Neural crest cell (in vitro differentiated cells): Measurements from ENCODE around the gene GPR162. TPM values are rescaled to one million over a fixed set of nuclear protein-coding genes. Genes with fewer than 3 reads are reported as not detected.
A peak's percentile ranks its signal among the peaks of the same experiment; 100 is the strongest.
"Not testable (repeated sequence)": the region's sequence is repeated elsewhere in the genome, so short reads cannot be mapped to it uniquely, and the experiment has no call there.

Source experiments
- DNase-seq: peaks from one replicate; pipeline ENCODE4 v3.0.0; 2021; ENCODE audit warnings: low read depth, mixed read lengths, low spot score
- H3K27ac Mint-ChIP-seq: one replicate; pipeline ENCODE4 v1.8.0; 2021; ENCODE audit warnings: mild to moderate bottlenecking, mixed read lengths; ENCODE audit not compliant: unreplicated experiment
- H3K27me3 Mint-ChIP-seq: 2 replicates; pipeline ENCODE4 v1.8.0; 2021; ENCODE audit warnings: low read depth, mild to moderate bottlenecking, mixed read lengths
- H3K36me3 Mint-ChIP-seq: 2 replicates; pipeline ENCODE4 v1.8.0; 2021; ENCODE audit warnings: low read depth, mild to moderate bottlenecking, mixed read lengths
- H3K4me1 Mint-ChIP-seq: 2 replicates; pipeline ENCODE4 v1.8.0; 2021; ENCODE audit warnings: mixed read lengths
- H3K4me3 Mint-ChIP-seq: one replicate; pipeline ENCODE4 v1.8.0; 2021; ENCODE audit warnings: mild to moderate bottlenecking, mixed read lengths
- H3K9me3 Mint-ChIP-seq: 2 replicates; pipeline ENCODE4 v1.8.0; 2021; ENCODE audit warnings: mixed read lengths
- CTCF ChIP-seq: fragments of 200-600 bp; sonication (generic); conservative IDR thresholded peaks from 2 replicates; pipeline ENCODE4 v1.5.0; 2021; ENCODE audit warnings: antibody characterized with exemption, mild to moderate bottlenecking
- total RNA-seq: library from RNA; stranded (reverse); gene quantifications from 2 replicates; pipeline ENCODE4 v1.2.1, GENCODE V29; 2021

Gene GPR162
- total RNA-seq, 1 donor from 2014 or later = 16.4 TPM

GRCh38 chr12:6873094-6874014 lies 51.7 kb downstream of the GPR162 start, which contains the start of gene SPSB2:
Gene SPSB2, minus strand, starts transcription at chr12:6873303. Its CDS starts 402 bp downstream, at chr12:6872901.
- Mint-ChIP-seq H3K4me1 (peaks cover 42% of the 10 kb centered on the region), H3K27me3 (peaks cover 15% of the 10 kb centered on the region), H3K9me3 (no peaks in the 10 kb centered on the region), H3K27ac (peak within 1 kb of the TSS; percentile 50), H3K4me3 (peak within 1 kb of the TSS; percentile 97), H3K36me3 (peaks cover 26% of the 10 kb centered on the region)
- DNase-seq = peak; percentile 100
- no peak for TF ChIP-seq CTCF

GRCh38 chr12:6874015-6874368 lies 52.4 kb downstream of the GPR162 start:
- Mint-ChIP-seq H3K4me1 (peaks cover 36% of the 10 kb centered on the region), H3K4me3 (peak overlapping the region; percentile 97), H3K36me3 (peaks cover 22% of the 10 kb centered on the region)
- not testable (repeated sequence) for H3K9me3 Mint-ChIP-seq, H3K27me3 Mint-ChIP-seq, H3K27ac Mint-ChIP-seq, DNase-seq

Other genes starting within 250 kb of the GPR162 start
- gene CHD4, start 214.4 kb upstream of the GPR162 start, total RNA-seq = 476 and 492 TPM in 2 replicates
- not detected in 2 replicates for gene LPAR5, start 185.9 kb upstream of the GPR162 start, total RNA-seq
- 1.9 and 2.4 TPM in 2 replicates for gene ACRBP, start 174.4 kb upstream of the GPR162 start, total RNA-seq
- 37.9 TPM in 2 replicates for gene ING4, start 158.7 kb upstream of the GPR162 start, total RNA-seq
- gene ZNF384, start 132.4 kb upstream of the GPR162 start, total RNA-seq = 93.2 and 94.3 TPM in 2 replicates
- gene PIANP, start 121.0 kb upstream of the GPR162 start, total RNA-seq = 8.6 and 8.7 TPM in 2 replicates
- gene COPS7A, start 97.8 kb upstream of the GPR162 start, total RNA-seq = 37.5 and 37.7 TPM in 2 replicates
- 203 and 217 TPM in 2 replicates for gene MLF2, start 68.7 kb upstream of the GPR162 start, total RNA-seq
- gene PTMS, start 55.5 kb upstream of the GPR162 start, total RNA-seq = 629 and 669 TPM in 2 replicates
- 4.7 and 4.9 TPM in 2 replicates for gene LAG3, start 49.3 kb upstream of the GPR162 start, total RNA-seq
- gene CD4, start 32.3 kb upstream of the GPR162 start, total RNA-seq = 3.8 and 4.1 TPM in 2 replicates
- 47.4 and 52.7 TPM in 2 replicates for gene P3H3, start 6.6 kb downstream of the GPR162 start, total RNA-seq
- gene GNB3, start 19.1 kb downstream of the GPR162 start, total RNA-seq = 21.2 and 22.2 TPM in 2 replicates
- 67.9 and 71.7 TPM in 2 replicates for gene CDCA3, start 29.5 kb downstream of the GPR162 start, total RNA-seq
- gene USP5, start 30.3 kb downstream of the GPR162 start, total RNA-seq = 172 and 173 TPM in 2 replicates
- gene TPI1, start 45.7 kb downstream of the GPR162 start, total RNA-seq = 685 and 713 TPM in 2 replicates
- 6.2 and 7.0 TPM in 2 replicates for gene SPSB2, start 51.5 kb downstream of the GPR162 start, total RNA-seq
- 4.8 and 5.2 TPM in 2 replicates for gene LRRC23, start 83.0 kb downstream of the GPR162 start, total RNA-seq
- 67.5 and 68.4 TPM in 2 replicates for gene ENO2, start 92.8 kb downstream of the GPR162 start, total RNA-seq
- 118 and 122 TPM in 2 replicates for gene ATN1, start 106.1 kb downstream of the GPR162 start, total RNA-seq
- not detected in 2 replicates for gene RNU7-1, start 122.0 kb downstream of the GPR162 start, total RNA-seq
- gene C12orf57, start 122.2 kb downstream of the GPR162 start, total RNA-seq = 293 and 298 TPM in 2 replicates
- 0.73 and 1.1 TPM in 2 replicates for gene PTPN6, start 129.5 kb downstream of the GPR162 start, total RNA-seq
- 330 and 335 TPM in 2 replicates for gene PHB2, start 148.8 kb downstream of the GPR162 start, total RNA-seq
- gene EMG1, start 149.1 kb downstream of the GPR162 start, total RNA-seq = 57.5 and 65.5 TPM in 2 replicates
- gene LPCAT3, start 196.7 kb downstream of the GPR162 start, total RNA-seq = 29.7 and 32.8 TPM in 2 replicates
- 2.2 and 3.6 TPM in 2 replicates for gene C1S, start 238.9 kb downstream of the GPR162 start, total RNA-seq